Ectodermal cell (in vitro differentiated cells): ENCODE data around the gene SHMT1.
"Not testable (repeated sequence)": the region's sequence is repeated elsewhere in the genome, so short reads cannot be mapped to it uniquely, and the experiment has no call there.

Experiments used
- H3K27ac ChIP-seq: 2 replicates; pipeline ENCODE4 v1.7.0; 2013; ENCODE audit warnings: mild to moderate bottlenecking, low read depth, low read length; ENCODE audit not compliant: insufficient read depth, poor library complexity, severe bottlenecking
- H3K27me3 ChIP-seq: 2 replicates; pipeline ENCODE4 v1.7.0; 2013; ENCODE audit warnings: mild to moderate bottlenecking, low read length; ENCODE audit not compliant: insufficient read depth, control insufficient read depth, poor library complexity, severe bottlenecking
- H3K36me3 ChIP-seq: one replicate; pipeline ENCODE4 v1.7.0; 2013; ENCODE audit warnings: low read length; ENCODE audit not compliant: control insufficient read depth, insufficient read depth
- H3K4me1 ChIP-seq: one replicate; pipeline ENCODE4 v1.7.0; 2013; ENCODE audit warnings: low read length; ENCODE audit not compliant: control insufficient read depth, insufficient read depth
- H3K4me3 ChIP-seq: 2 replicates; pipeline ENCODE4 v1.7.0; 2013; ENCODE audit warnings: low read depth, low read length, control low read depth; ENCODE audit not compliant: insufficient read depth
- H3K9me3 ChIP-seq: 2 replicates; pipeline ENCODE4 v1.7.0; 2013; ENCODE audit warnings: mild to moderate bottlenecking, low read length, moderate library complexity; ENCODE audit not compliant: control insufficient read depth
- WGBS, 2 experiments: methylation state at CpG; one replicate each; pipeline ENCODE4 v1.1.7; 2013; ENCODE audit warnings: missing lambda C conversion rate in 2 of 2; 5-methylcytosine and 5-hydroxymethylcytosine counted together

SHMT1 gene

GRCh38 chr17:18298061-18298460, 65.3 kb downstream of the SHMT1 start:
- H3K36me3 ChIP-seq = peaks cover 47% of the 10 kb centered on the region
- 96 to 98% methylated on average over 24 of the region's 30 CpGs for WGBS, 2 experiments
- not testable (repeated sequence) for H3K9me3 ChIP-seq

GRCh38 chr17:18291718-18292540, 71.4 kb downstream of the SHMT1 start:
- peaks cover 57% of the 10 kb centered on the region for H3K36me3 ChIP-seq
- H3K27ac ChIP-seq = no peak overlapping the region
- no peaks in the 10 kb centered on the region for H3K27me3 ChIP-seq

More at GRCh38 chr17:18298061-18298460, 65.3 kb downstream of the SHMT1 start:
- not testable (repeated sequence) for H3K4me1 ChIP-seq, H3K27me3 ChIP-seq, H3K27ac ChIP-seq, H3K4me3 ChIP-seq

GRCh38 chr17:18285296-18285695, 78.1 kb downstream of the SHMT1 start:
- WGBS, 2 experiments = 93 to 95% methylated on average over 11 of the region's 11 CpGs
- no peaks in the 10 kb centered on the region for H3K27me3 ChIP-seq
- H3K9me3 ChIP-seq = no peaks in the 10 kb centered on the region
- no peaks in the 10 kb centered on the region for H3K4me1 ChIP-seq
- peaks cover 77% of the 10 kb centered on the region for H3K36me3 ChIP-seq
- H3K4me3 ChIP-seq = no peak overlapping the region
- no peak overlapping the region for H3K27ac ChIP-seq

More at GRCh38 chr17:18291718-18292540, 71.4 kb downstream of the SHMT1 start:
- Histone ChIP-seq H3K4me3 (no peak overlapping the region), H3K9me3 (no peaks in the 10 kb centered on the region), H3K4me1 (no peaks in the 10 kb centered on the region)
- WGBS, 2 experiments = 94 to 97% methylated on average over 15 of the region's 15 CpGs

GRCh38 chr17:18281788-18282187, 81.6 kb downstream of the SHMT1 start:
- 95 to 97% methylated on average over 6 of the region's 6 CpGs for WGBS, 2 experiments

GRCh38 chr17:18280766-18281371, 82.5 kb downstream of the SHMT1 start:
- Histone ChIP-seq H3K36me3 (peaks cover 71% of the 10 kb centered on the region), H3K4me3 (no peak overlapping the region), H3K4me1 (no peaks in the 10 kb centered on the region), H3K27ac (no peak overlapping the region), H3K27me3 (no peaks in the 10 kb centered on the region), H3K9me3 (no peaks in the 10 kb centered on the region)
- WGBS, 2 experiments = 93% methylated on average over 4 to 5 of the region's 5 CpGs

More at GRCh38 chr17:18281788-18282187, 81.6 kb downstream of the SHMT1 start:
- Histone ChIP-seq H3K9me3 (no peaks in the 10 kb centered on the region), H3K36me3 (peaks cover 69% of the 10 kb centered on the region), H3K27me3 (no peaks in the 10 kb centered on the region), H3K4me3 (no peak overlapping the region), H3K4me1 (no peaks in the 10 kb centered on the region), H3K27ac (no peak overlapping the region)

GRCh38 chr17:18280249-18280648, 83.1 kb downstream of the SHMT1 start:
- Histone ChIP-seq H3K27me3 (no peaks in the 10 kb centered on the region), H3K4me1 (no peaks in the 10 kb centered on the region), H3K9me3 (no peaks in the 10 kb centered on the region), H3K4me3 (no peak overlapping the region), H3K36me3 (peaks cover 67% of the 10 kb centered on the region), H3K27ac (no peak overlapping the region)
- 94 to 97% methylated on average over 4 of the region's 4 CpGs for WGBS, 2 experiments

GRCh38 chr17:18278867-18279266, 84.5 kb downstream of the SHMT1 start:
- Histone ChIP-seq H3K36me3 (peaks cover 66% of the 10 kb centered on the region), H3K27ac (no peak overlapping the region), H3K4me1 (no peaks in the 10 kb centered on the region), H3K4me3 (no peak overlapping the region), H3K27me3 (no peaks in the 10 kb centered on the region), H3K9me3 (no peaks in the 10 kb centered on the region)
- 96 to 98% methylated on average over 2 to 3 of the region's 3 CpGs for WGBS, 2 experiments
